Head of caudate nucleus (tissue), 42 donors: ENCODE measurements around the gene BCL3.
A peak's percentile ranks its signal among the peaks of the same experiment; 100 is the strongest.

Source experiments
- DNase-seq, 42 donors: peaks; one replicate each; pipeline versions ENCODE4 v3.0.0 to v3.0.0-alpha.2; 2020 to 2021; ENCODE audit warnings: mixed read lengths in 7 of 42
- intact Hi-C: fragments of 100-400 bp; cut with DNase I; formaldehyde crosslinking; loops from one replicate; pipeline ENCODE4 v1.15.0; 2022

Gene BCL3

GRCh38 chr19:44738136-44738535 lies 10.4 kb upstream of the BCL3 start:
- DNase-seq, result no peak
- intact Hi-C loops, result no loop called here

GRCh38 chr19:44738603-44739558 lies 9.6 kb upstream of the BCL3 start:
- intact Hi-C loops, result no loop called here
- DNase-seq, result no peak

GRCh38 chr19:44740351-44740824 lies 8.1 kb upstream of the BCL3 start:
- no peak for DNase-seq
- intact Hi-C loops, result no loop called here

GRCh38 chr19:44741258-44741731 lies 7.2 kb upstream of the BCL3 start:
- intact Hi-C loops, result no loop called here
- no peak for DNase-seq

GRCh38 chr19:44741841-44742329 lies 6.6 kb upstream of the BCL3 start:
- peak; percentile 59 to 95 (median 82) for DNase-seq
- intact Hi-C loops, result no loop called here

- DNase-seq, result no peak
- intact Hi-C loops, result no loop called here
Observed at GRCh38 chr19:44742330-44743061, 6.0 kb upstream of the BCL3 start.

- intact Hi-C loops, result no loop called here
- no peak for DNase-seq
Observed at GRCh38 chr19:44744871-44745332, 3.6 kb upstream of the BCL3 start.

- DNase-seq, result no peak
- intact Hi-C loops, result no loop called here
Observed at GRCh38 chr19:44745341-44745831, 3.1 kb upstream of the BCL3 start.

- DNase-seq, result no peak
- intact Hi-C loops, result no loop called here
Observed at GRCh38 chr19:44745887-44746600, 2.5 kb upstream of the BCL3 start.

GRCh38 chr19:44746616-44746945 lies 1.9 kb upstream of the BCL3 start:
- intact Hi-C loops, result no loop called here

GRCh38 chr19:44746946-44747738 lies 1.4 kb upstream of the BCL3 start:
- intact Hi-C loops, result no loop called here
- DNase-seq, result peak; percentile 23 to 90 (median 72)

More at GRCh38 chr19:44746616-44746945, 1.9 kb upstream of the BCL3 start:
- no peak for DNase-seq

GRCh38 chr19:44747739-44748425 lies 626 bp upstream of the BCL3 start:
- intact Hi-C loops, result no loop called here
- DNase-seq, result peak in 17 of 42 donors; percentile 14 to 66 (median 30)

GRCh38 chr19:44749292-44749691 lies 784 bp downstream of the BCL3 start:
- intact Hi-C loops, result no loop called here
- DNase-seq, result no peak

- intact Hi-C loops, result no loop called here
- DNase-seq, result no peak
Observed at GRCh38 chr19:44749994-44750393, 1.5 kb downstream of the BCL3 start.

GRCh38 chr19:44752123-44752815 lies 3.8 kb downstream of the BCL3 start:
- DNase-seq, result no peak
- intact Hi-C loops, result no loop called here

- DNase-seq, result peak in 41 of 42 donors; percentile 25 to 84 (median 56)
- intact Hi-C loops, result no loop called here
Observed at GRCh38 chr19:44752816-44753625, 4.5 kb downstream of the BCL3 start.
